MCF 10A (cell line): ENCODE data around the gene PAK1. TPM values are rescaled to one million over a fixed set of nuclear protein-coding genes. Genes with fewer than 3 reads are reported as not detected.

ENCODE experiments used
- BruUV-seq: library from RNA; stranded (reverse); fragments of 400-500 nt; replicated peaks from 2 replicates; lab custom pipeline; 2021; lab: Mats Ljungman, UMichigan
- CTCF ChIA-PET: fragments of 300-600 bp; sonication (Branson Sonifier 250); formaldehyde crosslinking; extraction: SDS; loops from one replicate; lab custom pipeline; 2021; ENCODE audit warnings: antibody characterized with exemption, inconsistent platforms; lab: Yijun Ruan, JAX
- POLR2A ChIA-PET: fragments of 300-600, 350-650 bp; sonication (Branson Sonifier 250); formaldehyde crosslinking; extraction: SDS; loops from one replicate; lab custom pipeline; 2020; ENCODE audit warnings: antibody characterized with exemption, inconsistent platforms; lab: Yijun Ruan, JAX
- DNase-seq: peaks from one replicate; pipeline ENCODE4 v3.0.0-alpha.2; 2018; ENCODE audit not compliant: unreplicated experiment
- H3K27ac Mint-ChIP-seq: one replicate; pipeline ENCODE4 v1.8.0; 2022; ENCODE audit warnings: mild to moderate bottlenecking, low read depth, mixed read lengths; ENCODE audit not compliant: unreplicated experiment
- H3K27me3 Mint-ChIP-seq: one replicate; pipeline ENCODE4 v1.8.0; 2022; ENCODE audit warnings: mixed read lengths; ENCODE audit not compliant: insufficient read depth, unreplicated experiment
- H3K36me3 Mint-ChIP-seq: one replicate; pipeline ENCODE4 v1.8.0; 2022; ENCODE audit warnings: mild to moderate bottlenecking, moderate library complexity, mixed read lengths; ENCODE audit not compliant: insufficient read depth, unreplicated experiment
- H3K4me1 Mint-ChIP-seq: one replicate; pipeline ENCODE4 v1.8.0; 2022; ENCODE audit warnings: mixed read lengths; ENCODE audit not compliant: insufficient read depth, unreplicated experiment
- H3K4me3 Mint-ChIP-seq: one replicate; pipeline ENCODE4 v1.8.0; 2022; ENCODE audit warnings: mild to moderate bottlenecking, moderate library complexity, mixed read lengths; ENCODE audit not compliant: unreplicated experiment
- H3K9me3 Mint-ChIP-seq: one replicate; pipeline ENCODE4 v1.8.0; 2022; ENCODE audit warnings: mixed read lengths; ENCODE audit not compliant: unreplicated experiment
- CTCF ChIP-seq: fragments of 200-600 bp; IDR thresholded peaks from one replicate; pipeline ENCODE4 v1.8.0; 2022; ENCODE audit warnings: antibody characterized with exemption, mild to moderate bottlenecking; ENCODE audit not compliant: unreplicated experiment
- intact Hi-C: fragments of 100-400 bp; cut with micrococcal nuclease; formaldehyde crosslinking; loops from 2 replicates; pipeline ENCODE4 v1.14.1; 2022
- total RNA-seq: library from RNA; stranded (reverse); gene quantifications from 2 replicates; pipeline ENCODE4 v1.2.3, GENCODE V29; 2022

The PAK1 gene
- total RNA-seq, 1 experiment from 2014 or later, result 24.0 TPM

GRCh38 chr11:77406396-77406795 lies 67.5 kb downstream of the PAK1 start:
- no peaks in the 10 kb centered on the region for H3K27me3 Mint-ChIP-seq
- intact Hi-C loops, result no loop called here
- H3K4me3 Mint-ChIP-seq, result no peak overlapping the region
- peaks cover 60% of the 10 kb centered on the region for H3K4me1 Mint-ChIP-seq
- TF ChIP-seq CTCF, result no peak
- no peak overlapping the region for H3K27ac Mint-ChIP-seq
- no TSS peak for BruUV-seq
- POLR2A ChIA-PET, result no interaction called here
- DNase-seq, result no peak
- no peaks in the 10 kb centered on the region for H3K9me3 Mint-ChIP-seq
- CTCF ChIA-PET, result interaction anchor here (0.6 to 0.7 kb wide), 2 partner anchors 43 to 142 kb away, joined by 3 read pairs; no protein-coding TSS in a partner anchor
- no peaks in the 10 kb centered on the region for H3K36me3 Mint-ChIP-seq

GRCh38 chr11:77403211-77403610 lies 70.7 kb downstream of the PAK1 start:
- Mint-ChIP-seq H3K36me3 (no peaks in the 10 kb centered on the region), H3K27me3 (no peaks in the 10 kb centered on the region), H3K27ac (no peak overlapping the region), H3K4me3 (no peak overlapping the region), H3K4me1 (peaks cover 43% of the 10 kb centered on the region), H3K9me3 (no peaks in the 10 kb centered on the region)
- CTCF ChIA-PET, result interaction anchor here (1.3 to 1.8 kb wide), 2 partner anchors 8 kb away, joined by 4 read pairs; no protein-coding TSS in a partner anchor
- intact Hi-C loops, result no loop called here
- no peak for TF ChIP-seq CTCF
- DNase-seq, result no peak
- no TSS peak for BruUV-seq
- POLR2A ChIA-PET, result interaction anchor here (1.1 to 3.6 kb wide), 2 partner anchors 8 to 33 kb away, joined by 3 to 24 read pairs; no protein-coding TSS in a partner anchor

GRCh38 chr11:77402218-77402556 lies 71.7 kb downstream of the PAK1 start:
- H3K36me3 Mint-ChIP-seq, result no peaks in the 10 kb centered on the region
- no peak overlapping the region for H3K27ac Mint-ChIP-seq
- peak; percentile 27 for DNase-seq
- no peak for TF ChIP-seq CTCF
- no peak overlapping the region for H3K4me3 Mint-ChIP-seq
- H3K9me3 Mint-ChIP-seq, result no peaks in the 10 kb centered on the region
- ChIA-PET POLR2A (interaction anchor here (0.6 to 3.6 kb wide), 2 partner anchors 9 to 38 kb away, joined by 3 to 24 read pairs; no protein-coding TSS in a partner anchor), CTCF (interaction anchor here (0.7 to 1.8 kb wide), 2 partner anchors 9 to 146 kb away, joined by 3 to 4 read pairs; no protein-coding TSS in a partner anchor)
- intact Hi-C loops, result no loop called here
- H3K27me3 Mint-ChIP-seq, result no peaks in the 10 kb centered on the region
- no TSS peak for BruUV-seq
- peaks cover 33% of the 10 kb centered on the region for H3K4me1 Mint-ChIP-seq

GRCh38 chr11:77401486-77402217 lies 72.2 kb downstream of the PAK1 start:
- Mint-ChIP-seq H3K9me3 (no peaks in the 10 kb centered on the region), H3K4me3 (no peak overlapping the region), H3K36me3 (no peaks in the 10 kb centered on the region), H3K4me1 (peaks cover 32% of the 10 kb centered on the region), H3K27ac (peak overlapping the region; percentile 37), H3K27me3 (no peaks in the 10 kb centered on the region)
- no peak for TF ChIP-seq CTCF
- POLR2A ChIA-PET, result interaction anchor here (0.6 to 3.6 kb wide), 4 partner anchors 10 to 35 kb away, joined by 3 to 24 read pairs (median 6); no protein-coding TSS in a partner anchor
- CTCF ChIA-PET, result interaction anchor here (0.7 to 1.5 kb wide), 3 partner anchors 10 to 147 kb away, joined by 3 read pairs; no protein-coding TSS in a partner anchor
- peak; percentile 55 for DNase-seq
- intact Hi-C loops, result no loop called here
- BruUV-seq, result no TSS peak
